GM12878 (cell line): ENCODE measurements around the gene DPAGT1. TPM values are rescaled to one million over a fixed set of nuclear protein-coding genes. Genes with fewer than 3 reads are reported as not detected.

Experiments used
- ATAC-seq: fragments of 200-7000 bp; cut with Tn5 transposase; 3 replicates; pipeline ENCODE4 v1.9.1; 2020; ENCODE audit warnings: mild to moderate bottlenecking, moderate library complexity
- BruUV-seq: library from RNA; stranded (reverse); fragments of 400-500 nt; replicated peaks from 2 replicates; lab custom pipeline; 2021; lab: Mats Ljungman, UMichigan
- CTCF ChIA-PET: fragments of 300-600 bp; sonication (Branson Sonifier 250); formaldehyde crosslinking; extraction: SDS; loops from one replicate; lab custom pipeline; 2021; ENCODE audit warnings: inconsistent platforms; lab: Yijun Ruan, JAX
- POLR2A ChIA-PET: fragments of 350-600 bp; formaldehyde crosslinking; extraction: SDS; loops from one replicate; lab custom pipeline; 2021; ENCODE audit warnings: inconsistent platforms; lab: Charles Lee
- RAD21 ChIA-PET: fragments of 300-600 bp; sonication (Branson Sonifier 250); formaldehyde crosslinking; loops from one replicate; lab custom pipeline; 2023; ENCODE audit warnings: antibody characterized with exemption; ENCODE audit not compliant: unreplicated experiment; lab: Charles Lee
- SMC1A ChIA-PET: fragments of 300-600 bp; sonication (Branson Sonifier 250); formaldehyde crosslinking; loops from one replicate; lab custom pipeline; 2023; ENCODE audit not compliant: unreplicated experiment, uncharacterized antibody; lab: Charles Lee
- DNase-seq: peaks from one replicate; pipeline ENCODE4 v3.0.0-alpha.2; 2011; ENCODE audit warnings: low read depth, low spot score
- FAIRE-seq: peaks from 3 replicates; lab custom pipeline; 2011; peaks lifted over from hg19 to GRCh38; lab: Jason Lieb, UNC
- H2AFZ ChIP-seq: 2 replicates; pipeline ENCODE4 v1.6.0; 2011; ENCODE audit warnings: low read depth, low read length, control low read depth; ENCODE audit not compliant: control insufficient read depth
- H3K27ac ChIP-seq: 2 replicates; pipeline ENCODE4 v1.5.1; 2011; ENCODE audit warnings: control low read depth; ENCODE audit not compliant: control insufficient read depth, insufficient read depth
- H3K27me3 ChIP-seq, 2 experiments: replicated peaks in 1 of 2; 2 replicates each; pipeline versions ENCODE4 v1.6.0 to v1.6.1; 2011; ENCODE audit warnings: low read length in 1 of 2; ENCODE audit not compliant: control insufficient read depth in 2 of 2, insufficient read depth in 2 of 2
- H3K36me3 ChIP-seq, 2 experiments: 2 replicates each; pipeline ENCODE4 v1.5.1; 2011; ENCODE audit warnings: low read length in 1 of 2; ENCODE audit not compliant: control insufficient read depth in 2 of 2, insufficient read depth in 2 of 2
- H3K4me1 ChIP-seq: 2 replicates; pipeline ENCODE4 v1.6.1; 2011; ENCODE audit warnings: mild to moderate bottlenecking, low read length, moderate library complexity, mixed read lengths; ENCODE audit not compliant: control insufficient read depth, insufficient read depth
- H3K4me2 ChIP-seq: 2 replicates; pipeline ENCODE4 v1.6.0; 2011; ENCODE audit warnings: control low read depth; ENCODE audit not compliant: control insufficient read depth, insufficient read depth
- H3K4me3 ChIP-seq: fragments of 200-600 bp; sonication (generic); 2 replicates; pipeline ENCODE4 v1.5.1; 2016
- H3K79me2 ChIP-seq: 2 replicates; pipeline ENCODE4 v1.6.0; 2011; ENCODE audit warnings: low read length; ENCODE audit not compliant: control insufficient read depth, insufficient read depth
- H3K9ac ChIP-seq: 2 replicates; pipeline ENCODE4 v1.8.0; 2011; ENCODE audit warnings: low read length, control low read depth, mixed read lengths; ENCODE audit not compliant: control insufficient read depth, insufficient read depth
- H3K9me3 ChIP-seq: replicated peaks from 3 replicates; pipeline ENCODE4 v1.5.1; 2011; ENCODE audit warnings: mild to moderate bottlenecking, low read length; ENCODE audit not compliant: control insufficient read depth, insufficient read depth
- H4K20me1 ChIP-seq: 2 replicates; pipeline ENCODE4 v1.6.0; 2011; ENCODE audit not compliant: control insufficient read depth, insufficient read depth
- ATF2 ChIP-seq: IDR thresholded peaks from 2 replicates; pipeline ENCODE4 v1.6.1; 2012; ENCODE audit warnings: low read length, inconsistent platforms
- ATF3 ChIP-seq: IDR thresholded peaks from 2 replicates; pipeline ENCODE4 v1.6.1; 2011; ENCODE audit warnings: low read depth, mild to moderate bottlenecking, low read length, moderate library complexity, borderline replicate concordance; ENCODE audit errors: extremely low read depth
- NBN ChIP-seq: fragments of 450-650 bp; IDR thresholded peaks from 2 replicates; pipeline ENCODE4 v1.6.1; 2016
- POLR2AphosphoS2 ChIP-seq: IDR thresholded peaks from 2 replicates; pipeline ENCODE4 v1.6.1; 2011; ENCODE audit warnings: low read depth, mild to moderate bottlenecking, low read length, improper control_type of control experiment, moderate library complexity
- SUZ12 ChIP-seq: fragments of 200-600 bp; sonication (generic); IDR thresholded peaks from one replicate; pipeline ENCODE4 v1.6.1; 2018; ENCODE audit warnings: antibody characterized with exemption, mild to moderate bottlenecking; ENCODE audit not compliant: unreplicated experiment
- ZNF217 ChIP-seq: fragments of 450-650 bp; IDR thresholded peaks from 2 replicates; pipeline ENCODE4 v1.6.1; 2017; ENCODE audit warnings: antibody characterized with exemption, mild to moderate bottlenecking
- ZNF384 ChIP-seq: IDR thresholded peaks from 2 replicates; pipeline ENCODE4 v1.6.1; 2012; ENCODE audit warnings: low read depth, mild to moderate bottlenecking, low read length, improper control_type of control experiment, borderline replicate concordance
- WGBS: methylation state at CpG from one replicate; pipeline ENCODE4 v1.1.6; 2016; ENCODE audit warnings: low lambda C conversion rate; ENCODE audit not compliant: insufficient replicate concordance, insufficient coverage; ENCODE audit errors: missing lambda C conversion rate; 5-methylcytosine and 5-hydroxymethylcytosine counted together
- in situ Hi-C: fragments of 300-500 bp; cut with MboI; formaldehyde crosslinking; loops from 9 replicates; pipeline ENCODE4 v1.14.3; 2018; ENCODE audit warnings: mixed read lengths
- intact Hi-C: fragments of 100-400 bp; cut with micrococcal nuclease; formaldehyde crosslinking; loops from one replicate; pipeline ENCODE4 v1.14.2; 2022; ENCODE audit not compliant: unreplicated experiment
- polyA plus RNA-seq, 11 experiments: library from polyadenylated mRNA; depleted of rRNA in 4 of 11; unstranded in 6 of 11; stranded (reverse) in 5 of 11; fragments of >200 nt; fragmentation: Nextera tagmentation in 4 of 11; fragmentation: Illumina TruSeq in 1 of 11; extraction: Ambion mirVana in 4 of 11; extraction: Trizol in 1 of 11; gene quantifications; 1 replicate in 1 of 11; 2 replicates in 10 of 11; pipeline versions ENCODE4 v1.2.1 to v1.2.3, GENCODE V29; 2011 to 2016; ENCODE audit warnings: inconsistent platforms in 2 of 11, missing spikeins in 2 of 11, low read depth in 1 of 11
- total RNA-seq, 4 experiments: library from RNA; depleted of rRNA in 3 of 4; stranded (reverse); fragments of >200 nt in 3 of 4; fragmentation: Illumina TruSeq in 1 of 4; extraction: Trizol in 1 of 4; gene quantifications; 2 replicates each; pipeline versions ENCODE4 v1.2.1 to v1.2.3, GENCODE V29; 2013 to 2021
- TF ChIP-seq, protein P1 (sequence below): fragments of 450-650 bp; IDR thresholded peaks from 2 replicates; pipeline ENCODE4 v1.6.1; 2016; ENCODE audit warnings: mild to moderate bottlenecking

DPAGT1 gene
- total and polyA plus RNA-seq, 10 of the 15 experiments (the other 5 are each of a cell fraction or from before 2014, with no cell fraction given), result 20.5 to 95.6 (median 54.3) TPM

- no TSS peak for BruUV-seq
- Histone ChIP-seq H3K27me3 (no peaks in the 10 kb centered on the region), H3K4me3 (no peak overlapping the region), H3K36me3 (peaks cover 19 to 22% of the 10 kb centered on the region in 2 experiments), H3K27ac (no peak overlapping the region), H3K4me2 (no peak overlapping the region), H4K20me1 (no peaks in the 10 kb centered on the region), H3K9ac (no peak overlapping the region), H2AFZ (no peak overlapping the region), H3K9me3 (no peaks in the 10 kb centered on the region), H3K4me1 (peaks cover 12% of the 10 kb centered on the region), H3K79me2 (peaks cover 26% of the 10 kb centered on the region)
- WGBS, result 93% methylated on average over 11 of the region's 11 CpGs
- in situ Hi-C loops, result no loop called here
- DNase-seq, result no peak
- RAD21 ChIA-PET, result no interaction called here
- POLR2A ChIA-PET, result interaction anchor here (1.0 to 7.2 kb wide), 3 partner anchors 10 to 26 kb away, joined by 3 to 76 read pairs (median 4); partner anchors contain the start of gene HINFP
- SMC1A ChIA-PET, result interaction anchor here (1.0 kb wide), 1 partner anchor 10 kb away, joined by 4 read pairs; the partner anchor contains the start of gene HINFP
- no peak for ATAC-seq
- CTCF ChIA-PET, result interaction anchor here (0.6 to 2.2 kb wide), 4 partner anchors 9 to 227 kb away, joined by 3 to 5 read pairs (median 4); partner anchors contain the start of gene HINFP
- TF ChIP-seq ATF2 (no peak), ZNF217 (no peak), NBN (no peak), ATF3 (no peak), ZNF384 (no peak), POLR2AphosphoS2 (no peak), SUZ12 (no peak)
- TF ChIP-seq, protein P1, sequence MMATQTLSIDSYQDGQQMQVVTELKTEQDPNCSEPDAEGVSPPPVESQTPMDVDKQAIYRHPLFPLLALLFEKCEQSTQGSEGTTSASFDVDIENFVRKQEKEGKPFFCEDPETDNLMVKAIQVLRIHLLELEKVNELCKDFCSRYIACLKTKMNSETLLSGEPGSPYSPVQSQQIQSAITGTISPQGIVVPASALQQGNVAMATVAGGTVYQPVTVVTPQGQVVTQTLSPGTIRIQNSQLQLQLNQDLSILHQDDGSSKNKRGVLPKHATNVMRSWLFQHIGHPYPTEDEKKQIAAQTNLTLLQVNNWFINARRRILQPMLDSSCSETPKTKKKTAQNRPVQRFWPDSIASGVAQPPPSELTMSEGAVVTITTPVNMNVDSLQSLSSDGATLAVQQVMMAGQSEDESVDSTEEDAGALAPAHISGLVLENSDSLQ, result no peak
- FAIRE-seq, result no peak
- intact Hi-C loops, result no loop called here
Measured at GRCh38 chr11:119111361-119111925, 9.8 kb upstream of the DPAGT1 start.
